Fibroblast of skin of right biceps (primary cell): ENCODE measurements around the gene PTPRQ.

Source experiments
- DNase-seq: peaks from one replicate; pipeline ENCODE4 v3.0.0-alpha.2; 2013

Gene PTPRQ

GRCh38 chr12:80707830-80708258 lies 263.8 kb downstream of the PTPRQ start:
- no peak for DNase-seq

GRCh38 chr12:80708259-80708974 lies 264.4 kb downstream of the PTPRQ start:
- peak; percentile 14 for DNase-seq

GRCh38 chr12:80708975-80709328 lies 264.9 kb downstream of the PTPRQ start:
- DNase-seq, result no peak

- DNase-seq, result peak; percentile 6
Observed at GRCh38 chr12:80709811-80710726, 266.0 kb downstream of the PTPRQ start.

GRCh38 chr12:80710727-80711449 lies 266.9 kb downstream of the PTPRQ start:
- DNase-seq, result no peak

GRCh38 chr12:80711866-80712265 lies 267.8 kb downstream of the PTPRQ start:
- no peak for DNase-seq

- no peak for DNase-seq
Observed at GRCh38 chr12:80712866-80713265, 268.8 kb downstream of the PTPRQ start.

- DNase-seq, result no peak
Observed at GRCh38 chr12:80713419-80713818, 269.4 kb downstream of the PTPRQ start.

GRCh38 chr12:80714055-80714454 lies 270.0 kb downstream of the PTPRQ start:
- peak; percentile 22 for DNase-seq

GRCh38 chr12:80714846-80715245 lies 270.8 kb downstream of the PTPRQ start:
- DNase-seq, result no peak

- DNase-seq, result no peak
Observed at GRCh38 chr12:80715713-80716249, 271.7 kb downstream of the PTPRQ start.

GRCh38 chr12:80716696-80717469 lies 272.8 kb downstream of the PTPRQ start, which contains the start of gene MYF5:
Gene MYF5 (plus strand): TSS chr12:80716912. CDS start chr12:80717064, 152 bp downstream.
- no peak for DNase-seq

GRCh38 chr12:80717856-80718255 lies 273.8 kb downstream of the PTPRQ start:
- no peak for DNase-seq

GRCh38 chr12:80720516-80720915 lies 276.5 kb downstream of the PTPRQ start:
- no peak for DNase-seq

GRCh38 chr12:80721326-80721725 lies 277.3 kb downstream of the PTPRQ start:
- DNase-seq, result no peak
